IMR-90 (cell line): ENCODE results near the gene MTM1. TPM values are rescaled to one million over a fixed set of nuclear protein-coding genes. Genes with fewer than 3 reads are reported as not detected.
A peak's percentile ranks its signal among the peaks of the same experiment; 100 is the strongest.

Experiments used
- ATAC-seq: fragments of 200-7000 bp; cut with Tn5 transposase; 2 replicates; pipeline ENCODE4 v1.9.1; 2020; ENCODE audit warnings: low read depth, mild to moderate bottlenecking, moderate library complexity
- BruUV-seq: library from RNA; stranded (reverse); fragments of 400-500 nt; replicated peaks from 2 replicates; lab custom pipeline; 2021; lab: Mats Ljungman, UMichigan
- CTCF ChIA-PET: fragments of 300-600 bp; formaldehyde crosslinking; extraction: SDS; loops from one replicate; lab custom pipeline; 2021; ENCODE audit warnings: antibody characterized with exemption; lab: Yijun Ruan, JAX
- POLR2A ChIA-PET: fragments of 300-600 bp; sonication (Branson Sonifier 250); formaldehyde crosslinking; loops from one replicate; lab custom pipeline; 2022; ENCODE audit warnings: antibody characterized with exemption; ENCODE audit not compliant: unreplicated experiment; lab: Charles Lee
- DNase-seq: peaks from one replicate; pipeline ENCODE4 v3.0.0; 2013
- H2AFZ ChIP-seq: replicated peaks from 2 replicates; pipeline ENCODE3; 2013; ENCODE audit warnings: low read length, mild to moderate bottlenecking; ENCODE audit not compliant: poor library complexity
- H2AK5ac ChIP-seq: 2 replicates; pipeline ENCODE4 v1.6.1; 2013; ENCODE audit warnings: low read depth, low read length, inconsistent platforms
- H2AK9ac ChIP-seq: replicated peaks from 2 replicates; pipeline ENCODE3; 2013; ENCODE audit warnings: mild to moderate bottlenecking, low read depth, low read length, moderate library complexity; ENCODE audit not compliant: poor library complexity
- H2BK120ac ChIP-seq: 2 replicates; pipeline ENCODE4 v1.6.1; 2013; ENCODE audit warnings: low read depth, low read length, inconsistent platforms
- H2BK15ac ChIP-seq: 3 replicates; pipeline ENCODE4 v1.6.1; 2013; ENCODE audit warnings: low read depth, low read length, inconsistent platforms
- H2BK20ac ChIP-seq: 2 replicates; pipeline ENCODE4 v1.6.1; 2013; ENCODE audit warnings: low read depth, mild to moderate bottlenecking, inconsistent platforms, low read length, moderate library complexity
- H2BK5ac ChIP-seq: 2 replicates; pipeline ENCODE4 v1.6.1; 2013; ENCODE audit warnings: mild to moderate bottlenecking, low read depth, low read length, inconsistent platforms; ENCODE audit not compliant: poor library complexity, severe bottlenecking
- H3K14ac ChIP-seq: replicated peaks from 2 replicates; pipeline ENCODE4 v1.6.1; 2013; ENCODE audit warnings: low read depth, low read length, inconsistent platforms
- H3K18ac ChIP-seq: 2 replicates; pipeline ENCODE4 v1.6.1; 2013; ENCODE audit warnings: low read depth, low read length, control low read depth
- H3K23ac ChIP-seq: 2 replicates; pipeline ENCODE4 v1.6.1; 2013; ENCODE audit warnings: low read depth, low read length, inconsistent platforms
- H3K27ac ChIP-seq: 2 replicates; pipeline ENCODE4 v1.5.1; 2013; ENCODE audit warnings: mild to moderate bottlenecking, control low read depth, low read length; ENCODE audit not compliant: insufficient read depth
- H3K27me3 ChIP-seq: 2 replicates; pipeline ENCODE4 v1.6.1; 2013; ENCODE audit warnings: low read length; ENCODE audit not compliant: control insufficient read depth, insufficient read depth
- H3K36me3 ChIP-seq: 2 replicates; pipeline ENCODE4 v1.6.1; 2013; ENCODE audit warnings: low read length, mixed read lengths; ENCODE audit not compliant: control insufficient read depth, insufficient read depth
- H3K4ac ChIP-seq: 2 replicates; pipeline ENCODE4 v1.6.1; 2013; ENCODE audit warnings: low read depth, low read length, inconsistent platforms
- H3K4me1 ChIP-seq: 2 replicates; pipeline ENCODE4 v1.6.1; 2013; ENCODE audit warnings: low read length, mixed read lengths; ENCODE audit not compliant: control insufficient read depth, insufficient read depth
- H3K4me2 ChIP-seq: 2 replicates; pipeline ENCODE4 v1.6.1; 2013; ENCODE audit warnings: low read depth, mild to moderate bottlenecking, control low read depth, low read length, moderate library complexity
- H3K4me3 ChIP-seq: 2 replicates; pipeline ENCODE4 v1.5.1; 2013; ENCODE audit warnings: low read depth, mild to moderate bottlenecking, control low read depth, low read length, moderate library complexity; ENCODE audit not compliant: insufficient read depth
- H3K56ac ChIP-seq: 2 replicates; pipeline ENCODE4 v1.6.1; 2013; ENCODE audit warnings: low read length, inconsistent platforms; ENCODE audit not compliant: insufficient read depth; ENCODE audit errors: extremely low read depth
- H3K79me1 ChIP-seq, 2 experiments: 2 replicates each; pipeline ENCODE4 v1.6.1; 2013; ENCODE audit warnings: low read length in 2 of 2, inconsistent platforms in 1 of 2, low read depth in 1 of 2
- H3K9ac ChIP-seq: 2 replicates; pipeline ENCODE4 v1.6.1; 2013; ENCODE audit warnings: low read depth, low read length, control low read depth
- H3K9me1 ChIP-seq: 2 replicates; pipeline ENCODE4 v1.6.1; 2013; ENCODE audit warnings: low read length, inconsistent platforms; ENCODE audit not compliant: insufficient read depth
- H3K9me3 ChIP-seq: 2 replicates; pipeline ENCODE4 v1.6.1; 2013; ENCODE audit warnings: low read length; ENCODE audit not compliant: control insufficient read depth, insufficient read depth
- H4K20me1 ChIP-seq: 2 replicates; pipeline ENCODE4 v1.6.1; 2013; ENCODE audit warnings: low read length, inconsistent platforms; ENCODE audit not compliant: insufficient read depth
- H4K5ac ChIP-seq: 2 replicates; pipeline ENCODE4 v1.6.1; 2013; ENCODE audit warnings: mild to moderate bottlenecking, low read depth, low read length, control low read depth
- H4K8ac ChIP-seq, 2 experiments: 2 replicates each; pipeline ENCODE4 v1.6.1; 2013; ENCODE audit warnings: low read depth in 2 of 2, low read length in 2 of 2, control low read depth in 1 of 2, inconsistent platforms in 1 of 2
- H4K91ac ChIP-seq: 2 replicates; pipeline ENCODE4 v1.6.1; 2013; ENCODE audit warnings: low read depth, low read length, inconsistent platforms; ENCODE audit not compliant: insufficient read depth
- MAZ ChIP-seq: IDR thresholded peaks from 2 replicates; pipeline ENCODE4 v1.6.1; 2012; ENCODE audit warnings: low read depth, mild to moderate bottlenecking, low read length, improper control_type of control experiment, moderate library complexity, borderline replicate concordance
- MXI1 ChIP-seq: IDR thresholded peaks from 2 replicates; pipeline ENCODE4 v1.6.1; 2012; ENCODE audit warnings: low read depth, mild to moderate bottlenecking, low read length, moderate library complexity, borderline replicate concordance
- RAD21 ChIP-seq: IDR thresholded peaks from 2 replicates; pipeline ENCODE4 v1.6.1; 2012; ENCODE audit warnings: low read length, improper control_type of control experiment
- whole genome bisulfite sequencing, 2 experiments: methylation state at CpG; one replicate each; pipeline versions ENCODE4 v1.1.5 to v1.1.7; 2013; ENCODE audit warnings: missing lambda C conversion rate in 2 of 2; ENCODE audit not compliant: insufficient read length in 1 of 2; ENCODE audit errors: extremely low coverage in 2 of 2; 5-methylcytosine and 5-hydroxymethylcytosine counted together
- dilution Hi-C: fragments of 300-500 bp; cut with HindIII; formaldehyde crosslinking; loops from one replicate; pipeline ENCODE4 v1.14.3; 2018; ENCODE audit warnings: low sequenced_read_pairs; ENCODE audit not compliant: unreplicated experiment
- in situ Hi-C: fragments of 300-500 bp; cut with MboI; formaldehyde crosslinking; loops from 3 replicates; pipeline ENCODE4 v1.14.3; 2019; ENCODE audit warnings: low sequenced_read_pairs, inconsistent platforms, mixed read lengths
- intact Hi-C: fragments of 100-400 bp; cut with micrococcal nuclease; formaldehyde crosslinking; loops from 2 replicates; pipeline ENCODE4 v1.10.0; 2022
- polyA plus RNA-seq, 3 experiments: library from polyadenylated mRNA; depleted of rRNA; stranded (reverse); fragments of >200 nt; gene quantifications; 2 replicates each; pipeline ENCODE4 v1.2.3, GENCODE V29; 2012; ENCODE audit warnings: low replicate concordance in 1 of 3
- total RNA-seq: library from RNA; depleted of rRNA; stranded (reverse); fragments of >200 nt; gene quantifications from 2 replicates; pipeline ENCODE4 v1.2.3, GENCODE V29; 2012

The MTM1 gene
- total and polyA plus RNA-seq, 2 of the 4 experiments (the other 2 are of a cell fraction), result 3.8 to 5.6 TPM

DNA sequence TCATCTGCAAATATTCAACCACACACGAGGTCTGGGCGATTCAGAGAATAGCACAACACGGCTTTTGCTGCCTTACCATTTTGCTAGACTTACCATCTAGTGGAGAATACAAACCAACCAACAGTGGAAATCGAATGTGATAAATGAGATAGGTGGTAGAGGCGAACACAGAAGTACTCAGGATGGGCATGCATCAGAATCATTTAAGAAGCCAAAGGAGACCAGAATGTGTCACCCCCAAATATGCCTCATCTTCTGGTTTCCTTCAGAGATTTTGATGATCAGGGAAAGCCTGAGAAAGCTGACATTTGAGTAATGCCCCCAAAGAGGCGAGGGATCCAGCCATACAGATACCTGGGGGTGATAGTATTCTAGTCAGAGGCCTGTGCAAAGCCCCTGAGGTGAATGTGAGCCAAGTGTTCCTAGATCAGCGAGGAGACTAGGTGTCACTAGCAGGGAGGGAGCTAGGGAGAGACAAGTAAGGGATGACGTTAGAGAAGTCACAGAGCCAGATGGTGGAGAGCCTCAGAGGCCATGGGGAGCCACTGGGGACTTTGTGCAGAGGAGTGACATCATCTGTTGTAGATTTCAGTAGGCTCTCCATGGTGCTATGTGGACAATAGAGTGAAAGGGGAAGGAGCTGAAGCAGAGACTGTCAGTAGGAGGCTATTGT is 126.5 kb downstream of the MTM1 start:
- Histone ChIP-seq H2AK9ac (no peak overlapping the region), H4K5ac (no peak overlapping the region), H3K23ac (no peak overlapping the region), H3K9ac (no peak overlapping the region), H2BK20ac (no peak overlapping the region), H3K9me3 (peaks cover 16% of the 10 kb centered on the region), H4K20me1 (no peaks in the 10 kb centered on the region), H4K8ac (0 out of 4 replicates have a peak overlapping the region, but pooled peaks of 1 of the 2 experiments have one; percentile 6), H3K9me1 (0 out of 2 replicates have a peak, but pooled peaks cover 2% of the 10 kb centered on the region), H2BK120ac (0 out of 2 replicates have a peak overlapping the region, but pooled peaks have one; percentile 41), H2BK15ac (peak overlapping the region; percentile 35; the same call in 1 of the 3 replicates), H3K18ac (no peak overlapping the region), H3K14ac (no peak overlapping the region), H2AK5ac (no peak overlapping the region), H3K4me1 (peaks cover 2% of the 10 kb centered on the region; the same call in 1 of the 2 replicates), H2AFZ (no peak overlapping the region), H3K4me2 (no peak overlapping the region), H3K4ac (peak overlapping the region; percentile 59; the same call in 1 of the 2 replicates), H3K79me1 (peaks cover 2 to 24% of the 10 kb centered on the region in 2 experiments; a peak in 2 of 4 replicates), H3K27me3 (no peaks in the 10 kb centered on the region), H3K36me3 (no peaks in the 10 kb centered on the region), H3K27ac (no peak overlapping the region), H4K91ac (no peak overlapping the region; the same call in 1 of the 2 replicates), H3K4me3 (no peak overlapping the region), H2BK5ac (peak overlapping the region; percentile 6), H3K56ac (no peak overlapping the region)
- ATAC-seq (no peak), DNase-seq (no peak)
- 58% methylated on average over 3 of the region's 8 CpGs; no CpG with 5 or more reads in 1 of the 2 experiments for WGBS, 2 experiments
- ChIA-PET CTCF (no interaction called here), POLR2A (no interaction called here)
- BruUV-seq, result TSS peak; percentile 26
- TF ChIP-seq RAD21 (no peak), MXI1 (no peak), MAZ (no peak)
- in situ Hi-C loops (no loop called here), dilution Hi-C loops (no loop called here), intact Hi-C loops (loop anchor here (5.0 kb wide), 1 partner anchor 387 kb away; no protein-coding TSS in a partner anchor)
